PC-3 (cell line): ENCODE data around the gene BMPR1A.

Experiments
- CTCF ChIP-seq: fragments of 300-600 bp; sonication (generic); conservative IDR thresholded peaks from 2 replicates; pipeline ENCODE4 v1.5.1; 2017; ENCODE audit warnings: antibody characterized with exemption, low read depth, mild to moderate bottlenecking, low read length
- EZH2phosphoT487 ChIP-seq: fragments of 300-600 bp; sonication (generic); IDR thresholded peaks from 2 replicates; pipeline ENCODE4 v1.6.1; 2018; ENCODE audit warnings: mild to moderate bottlenecking, antibody characterized with exemption, low read length, borderline replicate concordance

GRCh38 chr10:86775870-86776180 is 19.4 kb downstream of the BMPR1A start:
- TF ChIP-seq EZH2phosphoT487 = no peak
- TF ChIP-seq CTCF = no peak
